Airway epithelial cell (primary cell): ENCODE measurements around the gene CLDN18. TPM values are rescaled to one million over a fixed set of nuclear protein-coding genes. Genes with fewer than 3 reads are reported as not detected.

Source experiments
- total RNA-seq: library from RNA; depleted of rRNA; stranded (reverse); fragments of >200 nt; gene quantifications from 2 replicates; pipeline ENCODE4 v1.2.3, GENCODE V29; 2015

CLDN18 gene
- total RNA-seq = not detected in 2 replicates

GRCh38 chr3:138009476-138010272 lies at the start of gene CLDN18:
Gene CLDN18 (plus strand): TSS chr3:138010165. CDS start chr3:138010226, 61 bp downstream.

Other genes starting within 250 kb of the CLDN18 start
- not detected in 2 replicates for gene SOX14, start 245.8 kb upstream of the CLDN18 start, total RNA-seq
- gene DZIP1L, start 105.4 kb downstream of the CLDN18 start, total RNA-seq = 1.1 and 2.5 TPM in 2 replicates
- gene A4GNT, start 122.2 kb downstream of the CLDN18 start, total RNA-seq = not detected in 2 replicates
- 8.5 and 11.9 TPM in 2 replicates for gene DBR1, start 164.8 kb downstream of the CLDN18 start, total RNA-seq
- gene ARMC8, start 177.1 kb downstream of the CLDN18 start, total RNA-seq = 18.1 and 22.9 TPM in 2 replicates